Large intestine (tissue), 3 donors: ENCODE data around the gene KCNJ6. TPM values are rescaled to one million over a fixed set of nuclear protein-coding genes. Genes with fewer than 3 reads are reported as not detected.
"Not testable (repeated sequence)": the region's sequence is repeated elsewhere in the genome, so short reads cannot be mapped to it uniquely, and the experiment has no call there.

Experiments
- DNase-seq, 2 donors: peaks; one replicate each; pipeline versions ENCODE4 v3.0.0 to v3.0.0-alpha.2; 2013
- H3K27ac ChIP-seq: one replicate; pipeline ENCODE4 v1.5.1; 2013; ENCODE audit warnings: low read length
- H3K27me3 ChIP-seq: 2 replicates; pipeline ENCODE4 v1.6.1; 2013; ENCODE audit warnings: low read length; ENCODE audit not compliant: control insufficient read depth, insufficient read depth
- H3K36me3 ChIP-seq: 2 replicates; pipeline ENCODE4 v1.6.1; 2013; ENCODE audit warnings: low read length; ENCODE audit not compliant: control insufficient read depth, insufficient read depth
- H3K4me1 ChIP-seq: one replicate; pipeline ENCODE4 v1.6.1; 2013; ENCODE audit warnings: low read length; ENCODE audit not compliant: control insufficient read depth, insufficient read depth
- H3K4me3 ChIP-seq: one replicate; pipeline ENCODE4 v1.5.1; 2013; ENCODE audit warnings: low read length
- H3K9me3 ChIP-seq: one replicate; pipeline ENCODE4 v1.6.1; 2013; ENCODE audit warnings: mild to moderate bottlenecking, low read depth, low read length, moderate library complexity; ENCODE audit not compliant: control insufficient read depth
- WGBS: methylation state at CpG from one replicate; pipeline ENCODE4 v1.1.5; 2013; ENCODE audit warnings: low lambda C conversion rate; ENCODE audit not compliant: insufficient coverage; 5-methylcytosine and 5-hydroxymethylcytosine counted together
- polyA plus RNA-seq: library from polyadenylated mRNA; unstranded; fragments of 120-200 nt; gene quantifications from one replicate; pipeline ENCODE4 v1.2.1, GENCODE V29; 2013

KCNJ6 gene
- polyA plus RNA-seq, 1 donor = 0.39 TPM

- H3K36me3 ChIP-seq = no peaks in the 10 kb centered on the region
- no peak overlapping the region for H3K4me3 ChIP-seq
- H3K27me3 ChIP-seq = no peaks in the 10 kb centered on the region
- no peak for DNase-seq
- H3K27ac ChIP-seq = no peak overlapping the region
- WGBS = no CpG with 5 or more reads among the region's 2 CpGs
- H3K4me1 ChIP-seq = no peaks in the 10 kb centered on the region
- H3K9me3 ChIP-seq = no peaks in the 10 kb centered on the region
These were observed 169.4 kb downstream of the KCNJ6 start for GRCh38 chr21:37746849-37747248.

GRCh38 chr21:37744551-37744950 lies 171.7 kb downstream of the KCNJ6 start:
- DNase-seq = no peak
- Histone ChIP-seq H3K27me3 (no peaks in the 10 kb centered on the region), H3K4me3 (no peak overlapping the region), H3K4me1 (no peaks in the 10 kb centered on the region), H3K36me3 (no peaks in the 10 kb centered on the region), H3K9me3 (no peaks in the 10 kb centered on the region), H3K27ac (no peak overlapping the region)
- no CpG with 5 or more reads among the region's 2 CpGs for WGBS

- WGBS = no CpG with 5 or more reads among the region's 1 CpG
- Histone ChIP-seq H3K4me1 (no peaks in the 10 kb centered on the region), H3K4me3 (no peak overlapping the region), H3K27ac (no peak overlapping the region), H3K27me3 (no peaks in the 10 kb centered on the region), H3K9me3 (no peaks in the 10 kb centered on the region), H3K36me3 (no peaks in the 10 kb centered on the region)
- DNase-seq = no peak
These were observed 173.7 kb downstream of the KCNJ6 start for GRCh38 chr21:37742532-37742931.

- H3K9me3 ChIP-seq = no peaks in the 10 kb centered on the region
- no peaks in the 10 kb centered on the region for H3K4me1 ChIP-seq
- no peaks in the 10 kb centered on the region for H3K27me3 ChIP-seq
- H3K4me3 ChIP-seq = no peak overlapping the region
- DNase-seq = no peak
- no peak overlapping the region for H3K27ac ChIP-seq
- H3K36me3 ChIP-seq = no peaks in the 10 kb centered on the region
These were observed 174.1 kb downstream of the KCNJ6 start for GRCh38 chr21:37742115-37742514.

GRCh38 chr21:37737996-37738395 lies 178.3 kb downstream of the KCNJ6 start:
- no peak for DNase-seq
- no peak overlapping the region for H3K4me3 ChIP-seq
- no peaks in the 10 kb centered on the region for H3K9me3 ChIP-seq
- peaks cover 2% of the 10 kb centered on the region for H3K27me3 ChIP-seq
- WGBS = 80% methylated on average over 1 of the region's 2 CpGs
- no peaks in the 10 kb centered on the region for H3K36me3 ChIP-seq
- no peaks in the 10 kb centered on the region for H3K4me1 ChIP-seq
- H3K27ac ChIP-seq = no peak overlapping the region

GRCh38 chr21:37737507-37737906 lies 178.8 kb downstream of the KCNJ6 start:
- no peaks in the 10 kb centered on the region for H3K36me3 ChIP-seq
- peaks cover 2% of the 10 kb centered on the region for H3K27me3 ChIP-seq
- no peak overlapping the region for H3K27ac ChIP-seq
- no peaks in the 10 kb centered on the region for H3K9me3 ChIP-seq
- no CpG with 5 or more reads among the region's 4 CpGs for WGBS
- H3K4me3 ChIP-seq = no peak overlapping the region
- no peak for DNase-seq
- no peaks in the 10 kb centered on the region for H3K4me1 ChIP-seq

GRCh38 chr21:37734846-37735245 lies 181.4 kb downstream of the KCNJ6 start:
- H3K36me3 ChIP-seq = no peaks in the 10 kb centered on the region
- peaks cover 2% of the 10 kb centered on the region for H3K27me3 ChIP-seq
- WGBS = 94% methylated on average over 3 of the region's 10 CpGs
- DNase-seq = no peak
- H3K27ac ChIP-seq = no peak overlapping the region
- H3K4me1 ChIP-seq = no peaks in the 10 kb centered on the region
- H3K9me3 ChIP-seq = no peaks in the 10 kb centered on the region
- no peak overlapping the region for H3K4me3 ChIP-seq

GRCh38 chr21:37732927-37733326 lies 183.3 kb downstream of the KCNJ6 start:
- H3K27ac ChIP-seq = no peak overlapping the region
- 50% methylated on average over 1 of the region's 4 CpGs for whole genome bisulfite sequencing
- H3K36me3 ChIP-seq = no peaks in the 10 kb centered on the region
- peaks cover 2% of the 10 kb centered on the region for H3K27me3 ChIP-seq
- no peaks in the 10 kb centered on the region for H3K9me3 ChIP-seq
- no peak for DNase-seq
- no peaks in the 10 kb centered on the region for H3K4me1 ChIP-seq
- H3K4me3 ChIP-seq = no peak overlapping the region

GRCh38 chr21:37724201-37724600 lies 192.1 kb downstream of the KCNJ6 start:
- Histone ChIP-seq H3K4me1 (no peaks in the 10 kb centered on the region), H3K36me3 (no peaks in the 10 kb centered on the region), H3K4me3 (no peak overlapping the region), H3K27ac (no peak overlapping the region), H3K9me3 (no peaks in the 10 kb centered on the region), H3K27me3 (no peaks in the 10 kb centered on the region)
- WGBS = 97% methylated on average over 5 of the region's 6 CpGs
- no peak for DNase-seq

GRCh38 chr21:37717534-37717933 lies 198.7 kb downstream of the KCNJ6 start:
- H3K4me1 ChIP-seq = no peaks in the 10 kb centered on the region
- H3K27me3 ChIP-seq = no peaks in the 10 kb centered on the region
- WGBS = no CpG with 5 or more reads among the region's 4 CpGs
- no peak overlapping the region for H3K4me3 ChIP-seq
- no peak overlapping the region for H3K27ac ChIP-seq
- DNase-seq = no peak
- no peaks in the 10 kb centered on the region for H3K9me3 ChIP-seq
- H3K36me3 ChIP-seq = no peaks in the 10 kb centered on the region

- not testable (repeated sequence) for H3K27me3 ChIP-seq, H3K36me3 ChIP-seq, H3K27ac ChIP-seq, H3K9me3 ChIP-seq, H3K4me3 ChIP-seq, H3K4me1 ChIP-seq, DNase-seq
These were observed 203.7 kb downstream of the KCNJ6 start for GRCh38 chr21:37712569-37712934.
